Measurements from ENCODE around the gene THPO. TPM values are rescaled to one million over a fixed set of nuclear protein-coding genes. Genes with fewer than 3 reads are reported as not detected.

Gene THPO
- total and polyA plus RNA-seq, 10 donors: 0.11 to 1.8 (median 0.42) TPM; not detected in 1

DNA sequence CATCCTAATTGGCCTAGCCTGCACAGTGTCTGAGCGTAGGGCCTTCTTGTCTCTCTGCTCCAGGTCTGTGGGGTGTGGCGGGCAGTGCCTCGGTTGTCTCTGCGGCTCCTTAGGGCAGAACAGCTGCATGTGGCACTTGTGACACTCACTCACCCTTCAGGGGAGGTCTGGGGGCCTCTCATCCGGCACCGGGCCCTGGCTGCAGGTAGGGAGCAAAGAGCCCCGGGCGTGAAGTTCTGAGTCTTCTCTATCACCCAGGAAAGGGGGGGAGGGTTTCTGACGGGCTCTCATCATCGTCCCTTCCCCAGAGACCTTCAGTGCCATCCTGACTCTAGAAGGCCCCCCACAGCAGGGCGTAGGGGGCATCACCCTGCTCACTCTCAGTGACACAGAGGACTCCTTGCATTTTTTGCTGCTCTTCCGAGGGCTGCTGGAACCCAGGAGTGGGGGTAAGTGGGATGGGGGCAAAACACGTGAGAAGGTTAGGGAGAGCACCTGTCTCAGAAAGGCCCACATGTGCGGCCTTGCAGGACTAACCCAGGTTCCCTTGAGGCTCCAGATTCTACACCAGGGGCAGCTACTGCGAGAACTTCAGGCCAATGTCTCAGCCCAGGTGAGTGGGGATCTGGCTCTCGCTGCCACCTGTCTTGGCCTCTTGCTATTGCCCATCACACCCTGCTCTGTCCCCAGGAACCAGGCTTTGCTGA is 4.5 kb upstream of the THPO start:
- 84 to 97% (median 89%) methylated on average over 14 to 16 of the region's 16 CpGs for WGBS, 5 donors
- Histone ChIP-seq H3K27me3 (replicated peaks in 1 of 7) (peaks cover 0 to 79% (median 36%) of the 10 kb centered on the region in 7 donors), H3K27ac (peak overlapping the region in 1 of 8 donors; percentile 79), H3K4me3 (no peak overlapping the region), H3K4me1 (peaks cover 7 to 44% (median 18%) of the 10 kb centered on the region in 6 donors), H3K36me3 (peaks cover 0 to 16% (median 0%) of the 10 kb centered on the region in 6 donors), H3K9me3 (no peaks in the 10 kb centered on the region)
- no peak for DNase-seq
- TF ChIP-seq POLR2A (IDR thresholded peaks at IDR 0.05) (no peak), POLR2AphosphoS5 (IDR thresholded peaks at IDR 0.05) (no peak)
- TF ChIP-seq, protein P1, sequence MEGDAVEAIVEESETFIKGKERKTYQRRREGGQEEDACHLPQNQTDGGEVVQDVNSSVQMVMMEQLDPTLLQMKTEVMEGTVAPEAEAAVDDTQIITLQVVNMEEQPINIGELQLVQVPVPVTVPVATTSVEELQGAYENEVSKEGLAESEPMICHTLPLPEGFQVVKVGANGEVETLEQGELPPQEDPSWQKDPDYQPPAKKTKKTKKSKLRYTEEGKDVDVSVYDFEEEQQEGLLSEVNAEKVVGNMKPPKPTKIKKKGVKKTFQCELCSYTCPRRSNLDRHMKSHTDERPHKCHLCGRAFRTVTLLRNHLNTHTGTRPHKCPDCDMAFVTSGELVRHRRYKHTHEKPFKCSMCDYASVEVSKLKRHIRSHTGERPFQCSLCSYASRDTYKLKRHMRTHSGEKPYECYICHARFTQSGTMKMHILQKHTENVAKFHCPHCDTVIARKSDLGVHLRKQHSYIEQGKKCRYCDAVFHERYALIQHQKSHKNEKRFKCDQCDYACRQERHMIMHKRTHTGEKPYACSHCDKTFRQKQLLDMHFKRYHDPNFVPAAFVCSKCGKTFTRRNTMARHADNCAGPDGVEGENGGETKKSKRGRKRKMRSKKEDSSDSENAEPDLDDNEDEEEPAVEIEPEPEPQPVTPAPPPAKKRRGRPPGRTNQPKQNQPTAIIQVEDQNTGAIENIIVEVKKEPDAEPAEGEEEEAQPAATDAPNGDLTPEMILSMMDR (IDR thresholded peaks at IDR 0.05 in 8 of 11, conservative IDR thresholded peaks at IDR 0.05 in 3 of 11): no peak
- intact Hi-C loops (cut with DNase I; ENCODE audit: low total_unique reads): no loop called here

DNA sequence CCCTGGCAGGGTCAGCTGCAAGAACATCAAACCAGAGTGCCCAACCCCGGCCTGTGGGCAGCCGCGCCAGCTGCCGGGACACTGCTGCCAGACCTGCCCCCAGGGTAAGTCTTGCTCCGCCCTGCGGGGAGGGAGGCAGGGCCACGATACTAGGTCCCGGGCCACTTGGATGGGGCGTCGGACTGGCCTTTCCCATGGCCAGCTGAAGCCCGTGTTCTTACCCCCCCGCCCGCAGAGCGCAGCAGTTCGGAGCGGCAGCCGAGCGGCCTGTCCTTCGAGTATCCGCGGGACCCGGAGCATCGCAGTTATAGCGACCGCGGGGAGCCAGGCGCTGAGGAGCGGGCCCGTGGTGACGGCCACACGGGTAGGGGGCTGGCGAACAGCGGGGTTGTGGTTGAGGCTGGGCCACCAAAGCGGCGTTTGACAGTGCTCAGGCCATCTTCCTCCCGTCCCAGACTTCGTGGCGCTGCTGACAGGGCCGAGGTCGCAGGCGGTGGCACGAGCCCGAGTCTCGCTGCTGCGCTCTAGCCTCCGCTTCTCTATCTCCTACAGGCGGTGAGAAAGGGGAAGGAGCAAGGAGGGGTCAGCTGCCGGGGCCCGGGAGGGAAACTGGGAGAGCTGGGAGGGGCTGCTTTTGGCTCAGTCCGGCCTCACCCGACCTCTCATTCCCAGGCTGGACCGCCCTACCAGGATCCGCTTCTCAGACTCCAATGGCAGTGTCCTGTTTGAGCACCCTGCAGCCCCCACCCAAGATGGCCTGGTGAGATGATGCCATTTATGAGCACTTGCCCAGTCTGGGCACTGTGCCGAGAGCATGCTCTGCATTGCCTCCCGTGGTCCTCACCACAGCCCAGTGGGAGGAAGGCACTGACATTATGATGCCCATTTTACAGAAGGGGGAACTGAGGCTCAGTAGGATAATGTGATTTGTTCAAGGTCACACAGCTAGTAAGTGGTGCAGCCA is 3.5 kb upstream of the THPO start:
- TF ChIP-seq POLR2AphosphoS5 (IDR thresholded peaks at IDR 0.05): peak in 2 of 3 donors; percentile 26 to 59
- TF ChIP-seq POLR2A (IDR thresholded peaks at IDR 0.05): no peak
- peaks cover 0 to 11% (median 0%) of the 10 kb centered on the region in 6 donors for H3K36me3 ChIP-seq
- peak overlapping the region in 4 of 8 donors; percentile 37 to 79 (median 75) for H3K27ac ChIP-seq
- peaks cover 7 to 48% (median 18%) of the 10 kb centered on the region in 6 donors for H3K4me1 ChIP-seq
- H3K9me3 ChIP-seq: no peaks in the 10 kb centered on the region
- intact Hi-C loops (cut with DNase I; ENCODE audit: low total_unique reads): no loop called here
- WGBS, 5 donors: 5 to 8% (median 6%) methylated on average over 23 to 55 of the region's 55 CpGs
- H3K27me3 ChIP-seq (replicated peaks in 1 of 7): peaks cover 0 to 85% (median 36%) of the 10 kb centered on the region in 7 donors
- DNase-seq: no peak
- peak overlapping the region; percentile 0 to 73 (median 42) for H3K4me3 ChIP-seq

DNA sequence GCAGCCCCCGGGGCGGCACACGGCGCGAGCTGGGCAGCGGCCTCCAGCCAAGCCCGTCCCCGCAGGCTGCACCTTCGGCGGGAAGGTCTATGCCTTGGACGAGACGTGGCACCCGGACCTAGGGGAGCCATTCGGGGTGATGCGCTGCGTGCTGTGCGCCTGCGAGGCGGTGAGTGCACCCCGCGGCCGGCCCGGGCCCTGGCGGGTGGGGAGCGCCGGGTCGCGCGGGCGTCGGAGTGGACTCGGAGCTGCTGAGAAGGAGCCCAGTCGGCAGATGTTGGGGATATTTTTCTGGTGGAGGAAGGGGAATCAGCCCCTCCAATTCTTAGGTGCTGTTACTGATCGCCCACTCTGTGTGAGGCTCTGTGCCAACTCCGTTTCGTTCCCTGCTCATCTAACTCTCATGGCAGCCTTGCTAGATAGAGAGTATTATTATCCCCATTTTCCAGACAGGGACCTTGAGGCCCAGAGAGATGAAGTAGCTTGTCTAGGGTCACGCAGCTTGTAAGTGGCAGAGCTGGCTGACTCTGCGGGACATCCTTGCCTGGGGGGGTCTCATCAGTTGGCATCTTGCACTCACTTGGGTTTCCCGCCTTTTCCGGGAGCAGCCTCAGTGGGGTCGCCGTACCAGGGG is 2.7 kb upstream of the THPO start:
- 3 to 5% (median 5%) methylated on average over 18 to 42 of the region's 42 CpGs for WGBS, 5 donors
- H3K4me1 ChIP-seq: peaks cover 7 to 48% (median 18%) of the 10 kb centered on the region in 6 donors
- peak overlapping the region; percentile 27 to 73 (median 42) for H3K4me3 ChIP-seq
- H3K27ac ChIP-seq: peak overlapping the region in 4 of 8 donors; percentile 41 to 79 (median 75)
- intact Hi-C loops (cut with DNase I; ENCODE audit: low total_unique reads): no loop called here
- no peak for TF ChIP-seq POLR2A (IDR thresholded peaks at IDR 0.05)
- TF ChIP-seq POLR2AphosphoS5 (IDR thresholded peaks at IDR 0.05): no peak
- TF ChIP-seq, protein P1 (IDR thresholded peaks at IDR 0.05 in 8 of 11, conservative IDR thresholded peaks at IDR 0.05 in 3 of 11): no peak
- DNase-seq: no peak
- H3K27me3 ChIP-seq (replicated peaks in 1 of 7): peaks cover 0 to 83% (median 36%) of the 10 kb centered on the region in 7 donors
- no peaks in the 10 kb centered on the region for H3K9me3 ChIP-seq
- H3K36me3 ChIP-seq: peaks cover 0 to 7% (median 0%) of the 10 kb centered on the region in 6 donors

DNA sequence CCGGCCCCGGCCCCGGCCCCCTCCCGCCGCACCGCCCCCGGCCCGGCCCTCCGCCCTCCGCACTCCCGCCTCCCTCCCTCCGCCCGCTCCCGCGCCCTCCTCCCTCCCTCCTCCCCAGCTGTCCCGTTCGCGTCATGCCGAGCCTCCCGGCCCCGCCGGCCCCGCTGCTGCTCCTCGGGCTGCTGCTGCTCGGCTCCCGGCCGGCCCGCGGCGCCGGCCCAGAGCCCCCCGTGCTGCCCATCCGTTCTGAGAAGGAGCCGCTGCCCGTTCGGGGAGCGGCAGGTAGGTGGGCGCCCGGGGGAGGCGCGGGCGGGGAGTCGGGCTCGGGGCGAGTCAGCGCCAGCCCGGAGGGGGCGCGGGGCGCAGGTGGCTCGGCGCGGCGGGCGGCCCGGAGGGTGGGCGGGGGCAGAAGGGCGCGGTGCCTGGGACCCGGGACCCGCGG is 2.2 kb upstream of the THPO start:
- H3K4me1 ChIP-seq: peaks cover 7 to 48% (median 18%) of the 10 kb centered on the region in 6 donors
- no peaks in the 10 kb centered on the region for H3K9me3 ChIP-seq
- H3K36me3 ChIP-seq: peaks cover 0 to 7% (median 0%) of the 10 kb centered on the region in 6 donors
- intact Hi-C loops (cut with DNase I; ENCODE audit: low total_unique reads): no loop called here
- DNase-seq: peak; percentile 79
- TF ChIP-seq POLR2AphosphoS5 (IDR thresholded peaks at IDR 0.05): peak in 1 of 3 donors; percentile 4
- TF ChIP-seq, protein P1 (IDR thresholded peaks at IDR 0.05 in 8 of 11, conservative IDR thresholded peaks at IDR 0.05 in 3 of 11): no peak
- peak overlapping the region in 4 of 8 donors; percentile 41 to 79 (median 75) for H3K27ac ChIP-seq
- WGBS, 5 donors: 0 to 3% (median 1%) methylated on average over 5 to 60 of the region's 62 CpGs
- H3K4me3 ChIP-seq: peak overlapping the region; percentile 27 to 73 (median 42)
- peaks cover 0 to 83% (median 36%) of the 10 kb centered on the region in 7 donors for H3K27me3 ChIP-seq (replicated peaks in 1 of 7)
